ENCODE results near the gene SCYGR3. TPM values are rescaled to one million over a fixed set of nuclear protein-coding genes. Genes with fewer than 3 reads are reported as not detected.

SCYGR3 gene
- total and polyA plus RNA-seq, 2 of the 13 experiments (the other 11 are each of a cell fraction or from before 2014, with no cell fraction given), result not detected

- TF ChIP-seq HMGXB3 (CRISPR knock-in tag; IDR thresholded peaks at IDR 0.05; ENCODE audit: borderline replicate concordance), result no peak
- no peak for TF ChIP-seq POLR2AphosphoS5 (IDR thresholded peaks at IDR 0.05; ENCODE audit: low read depth, low read length)
- TF ChIP-seq ZNF678 (CRISPR knock-in tag; IDR thresholded peaks at IDR 0.05), result no peak
- no peak for TF ChIP-seq SP1 (IDR thresholded peaks at IDR 0.05)
- TF ChIP-seq SP1 (CRISPR knock-in tag; IDR thresholded peaks at IDR 0.05), result no peak
- no peak for TF ChIP-seq ZNF766 (CRISPR knock-in tag; IDR thresholded peaks at IDR 0.05; ENCODE audit: borderline replicate concordance)
- TF ChIP-seq, protein P1, sequence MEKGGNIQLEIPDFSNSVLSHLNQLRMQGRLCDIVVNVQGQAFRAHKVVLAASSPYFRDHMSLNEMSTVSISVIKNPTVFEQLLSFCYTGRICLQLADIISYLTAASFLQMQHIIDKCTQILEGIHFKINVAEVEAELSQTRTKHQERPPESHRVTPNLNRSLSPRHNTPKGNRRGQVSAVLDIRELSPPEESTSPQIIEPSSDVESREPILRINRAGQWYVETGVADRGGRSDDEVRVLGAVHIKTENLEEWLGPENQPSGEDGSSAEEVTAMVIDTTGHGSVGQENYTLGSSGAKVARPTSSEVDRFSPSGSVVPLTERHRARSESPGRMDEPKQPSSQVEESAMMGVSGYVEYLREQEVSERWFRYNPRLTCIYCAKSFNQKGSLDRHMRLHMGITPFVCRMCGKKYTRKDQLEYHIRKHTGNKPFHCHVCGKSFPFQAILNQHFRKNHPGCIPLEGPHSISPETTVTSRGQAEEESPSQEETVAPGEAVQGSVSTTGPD (CRISPR knock-in tag; IDR thresholded peaks at IDR 0.05), result no peak
- TF ChIP-seq ZSCAN20 (CRISPR knock-in tag; IDR thresholded peaks at IDR 0.05; ENCODE audit: borderline replicate concordance), result no peak
- no peak for TF ChIP-seq ZNF619 (CRISPR knock-in tag; IDR thresholded peaks at IDR 0.05)
- TF ChIP-seq PATZ1 (CRISPR knock-in tag; IDR thresholded peaks at IDR 0.05), result no peak
These were observed 36.0 kb downstream of the SCYGR3 start (continued) for GRCh38 chr2:227578642-227579041.
